HL-60/S4 (cell line): Measurements from ENCODE around the gene ATP6V1C2.

Experiments used
- in situ Hi-C: fragments of 300-500 bp; cut with MboI; formaldehyde crosslinking; loops from 2 replicates; pipeline ENCODE4 v1.14.3; 2022; ENCODE audit warnings: low sequenced_read_pairs

Gene ATP6V1C2, protein sequence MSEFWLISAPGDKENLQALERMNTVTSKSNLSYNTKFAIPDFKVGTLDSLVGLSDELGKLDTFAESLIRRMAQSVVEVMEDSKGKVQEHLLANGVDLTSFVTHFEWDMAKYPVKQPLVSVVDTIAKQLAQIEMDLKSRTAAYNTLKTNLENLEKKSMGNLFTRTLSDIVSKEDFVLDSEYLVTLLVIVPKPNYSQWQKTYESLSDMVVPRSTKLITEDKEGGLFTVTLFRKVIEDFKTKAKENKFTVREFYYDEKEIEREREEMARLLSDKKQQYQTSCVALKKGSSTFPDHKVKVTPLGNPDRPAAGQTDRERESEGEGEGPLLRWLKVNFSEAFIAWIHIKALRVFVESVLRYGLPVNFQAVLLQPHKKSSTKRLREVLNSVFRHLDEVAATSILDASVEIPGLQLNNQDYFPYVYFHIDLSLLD

GRCh38 chr2:10721396-10722251, at the start of gene ATP6V1C2:
Gene ATP6V1C2, plus strand, starts transcription at chr2:10721630. Its CDS starts 1,220 bp downstream, at chr2:10722850.
- in situ Hi-C loops = no loop called here

DNA sequence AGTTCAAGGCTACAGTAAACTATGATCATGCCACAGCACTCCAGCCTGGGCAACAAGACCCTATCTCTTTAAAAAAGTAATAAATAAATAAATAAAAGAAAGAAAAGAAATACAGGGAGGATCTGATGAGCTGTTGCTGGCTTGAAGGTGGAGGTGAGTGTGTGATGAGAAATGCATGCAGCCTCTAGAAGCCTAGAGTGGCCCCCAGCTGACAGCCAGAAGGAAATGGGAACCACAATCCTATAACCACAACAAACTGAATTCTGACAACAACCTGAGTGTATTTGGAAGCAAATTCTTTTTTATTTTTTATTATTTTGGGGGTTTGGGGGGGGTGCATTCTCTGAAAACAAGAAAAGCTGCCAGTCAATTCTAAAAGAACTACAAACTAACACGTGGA, 46.3 kb upstream of the ATP6V1C2 start:
- in situ Hi-C loops = no loop called here

GRCh38 chr2:10678225-10678624, 43.2 kb upstream of the ATP6V1C2 start:
- in situ Hi-C loops = no loop called here

DNA sequence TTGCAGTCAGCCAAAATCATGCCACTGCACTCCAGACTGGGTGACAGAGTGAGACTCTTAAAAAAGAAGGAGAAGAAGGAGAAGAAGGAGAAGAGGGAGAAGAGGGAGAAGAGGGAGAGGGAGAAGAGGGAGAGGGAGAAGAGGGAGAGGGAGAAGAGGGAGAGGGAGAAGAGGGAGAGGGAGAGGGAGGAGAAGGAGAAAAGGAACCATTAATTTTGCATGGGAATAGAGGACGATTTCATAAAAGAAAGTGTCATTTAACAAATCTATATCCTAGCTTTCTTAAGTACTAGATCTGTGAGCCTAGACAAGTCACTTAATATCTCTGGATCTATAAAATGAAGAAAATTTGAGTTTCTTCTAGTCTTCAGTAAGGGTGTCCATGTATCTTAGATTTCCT, 41.2 kb upstream of the ATP6V1C2 start:
- in situ Hi-C loops = no loop called here

DNA sequence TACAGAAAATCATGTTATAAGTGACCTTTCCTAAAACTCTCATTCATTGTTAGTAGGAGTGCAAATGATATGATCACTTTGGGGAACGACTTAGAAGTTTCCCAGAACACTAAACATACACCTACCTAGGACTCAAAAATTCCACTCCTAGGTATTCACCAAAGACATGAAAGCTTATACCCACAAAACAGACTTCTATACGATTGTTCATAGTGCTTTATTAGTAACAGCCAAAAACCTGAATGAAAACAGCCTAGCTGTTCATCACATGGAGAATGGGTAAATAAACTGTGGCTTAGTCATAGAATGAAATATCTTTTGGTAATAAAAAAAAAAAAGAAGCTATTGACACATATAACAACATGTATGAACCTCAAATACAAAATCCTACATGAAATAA, 40.5 kb upstream of the ATP6V1C2 start:
- in situ Hi-C loops = no loop called here

- in situ Hi-C loops = no loop called here
These were observed 35.2 kb upstream of the ATP6V1C2 start for GRCh38 chr2:10686176-10686730.

GRCh38 chr2:10688921-10689807, 32.3 kb upstream of the ATP6V1C2 start:
- in situ Hi-C loops = no loop called here

DNA sequence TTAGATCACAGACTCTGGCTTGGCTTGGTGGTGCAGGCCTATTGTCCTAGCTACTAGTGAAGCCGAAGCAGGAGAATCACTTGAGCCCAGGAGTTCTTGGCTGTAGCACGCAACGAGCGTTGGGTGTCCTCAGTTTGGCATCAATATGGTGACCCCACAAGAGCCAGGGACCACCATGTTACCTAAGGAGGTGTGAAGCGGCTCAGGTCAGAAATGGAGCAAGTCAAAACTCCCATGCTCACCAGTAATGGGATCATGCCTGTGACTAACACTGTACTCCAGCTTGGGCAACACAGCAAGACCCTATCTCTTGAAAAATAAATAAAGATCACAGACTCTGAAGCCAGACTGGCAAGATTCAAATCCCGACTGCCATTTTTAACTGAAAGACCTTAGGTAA, 29.9 kb upstream of the ATP6V1C2 start:
- in situ Hi-C loops = no loop called here

GRCh38 chr2:10700078-10700803, 21.2 kb upstream of the ATP6V1C2 start:
- in situ Hi-C loops = no loop called here

DNA sequence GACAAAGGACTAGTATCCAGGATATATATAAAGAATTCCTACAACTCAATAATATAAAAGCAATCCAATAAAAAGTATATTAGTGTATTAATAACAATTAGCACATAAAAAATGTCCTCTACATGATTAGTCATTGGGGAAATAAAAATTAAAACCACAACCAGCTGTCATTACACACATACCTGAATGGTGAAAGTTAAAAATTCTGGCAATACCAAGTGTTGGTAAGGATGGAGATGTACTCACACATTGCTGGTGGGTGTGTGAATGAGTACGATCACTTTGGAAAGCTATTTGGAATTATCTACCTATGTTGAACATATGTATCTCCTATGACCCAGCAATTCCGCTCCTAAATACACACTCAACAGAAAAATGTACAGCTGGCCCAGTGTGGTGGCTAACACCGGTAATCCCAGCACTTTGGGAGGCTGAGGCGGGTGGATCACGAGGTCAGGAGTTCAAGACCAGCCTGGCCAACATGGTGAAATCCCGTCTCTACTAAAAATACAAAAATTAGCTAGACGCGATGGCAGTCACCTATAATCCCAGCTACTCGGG, 17.3 kb upstream of the ATP6V1C2 start:
- in situ Hi-C loops = no loop called here

GRCh38 chr2:10706033-10706432, 15.4 kb upstream of the ATP6V1C2 start:
- in situ Hi-C loops = no loop called here

GRCh38 chr2:10707831-10708230, 13.6 kb upstream of the ATP6V1C2 start:
- in situ Hi-C loops = no loop called here

DNA sequence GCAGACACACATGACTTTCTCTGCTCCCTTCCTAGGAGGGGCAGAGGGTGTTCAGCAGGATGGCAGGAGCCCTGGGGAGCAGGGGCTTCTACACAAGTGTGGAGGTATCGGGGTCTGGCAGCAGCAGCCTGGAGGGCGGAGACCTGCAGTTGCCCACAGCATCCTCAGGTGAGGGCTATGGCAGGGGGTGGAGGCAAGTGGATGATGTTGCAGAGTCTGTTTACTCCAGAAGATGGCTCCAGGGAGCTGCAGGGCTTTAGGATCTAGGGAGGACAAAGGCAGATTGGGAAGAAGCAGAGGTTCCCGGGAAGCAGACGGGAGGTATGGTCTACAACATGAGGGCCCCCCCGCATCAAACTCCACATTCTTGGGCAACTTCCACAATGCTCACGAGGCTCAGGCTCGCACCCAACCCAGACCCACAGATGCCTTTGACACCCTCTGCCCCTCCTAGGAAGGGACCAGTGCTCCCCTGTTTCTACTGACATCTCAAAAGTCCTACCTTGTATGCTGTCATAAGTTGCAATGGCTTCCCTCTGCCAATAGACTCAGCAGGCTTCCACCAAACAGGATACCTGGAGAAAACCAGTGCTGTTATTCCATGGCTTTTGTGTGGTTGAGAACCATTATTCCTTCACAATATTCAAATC, 12.0 kb upstream of the ATP6V1C2 start:
- in situ Hi-C loops = no loop called here

GRCh38 chr2:10712185-10712809, 9.1 kb upstream of the ATP6V1C2 start:
- in situ Hi-C loops = no loop called here

DNA sequence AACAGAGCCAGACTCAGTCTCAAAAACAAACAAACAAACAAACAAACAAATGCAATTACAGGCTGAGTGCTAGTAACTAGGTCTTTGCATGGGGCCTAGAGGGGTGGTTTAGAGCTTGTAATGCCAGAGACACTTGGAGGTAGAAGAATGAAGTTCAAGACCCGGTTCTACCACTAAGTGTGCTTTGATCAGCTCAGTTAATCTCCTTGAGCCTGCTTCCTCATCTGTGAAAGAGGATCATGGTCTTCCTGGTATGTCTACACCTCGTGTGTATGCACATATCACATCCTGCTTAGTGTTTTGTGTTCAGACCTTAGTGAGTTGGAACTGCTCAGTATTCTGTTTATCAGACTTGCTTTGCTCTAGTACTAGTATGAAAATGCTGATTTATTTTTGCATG, 4.8 kb upstream of the ATP6V1C2 start:
- in situ Hi-C loops = no loop called here

DNA sequence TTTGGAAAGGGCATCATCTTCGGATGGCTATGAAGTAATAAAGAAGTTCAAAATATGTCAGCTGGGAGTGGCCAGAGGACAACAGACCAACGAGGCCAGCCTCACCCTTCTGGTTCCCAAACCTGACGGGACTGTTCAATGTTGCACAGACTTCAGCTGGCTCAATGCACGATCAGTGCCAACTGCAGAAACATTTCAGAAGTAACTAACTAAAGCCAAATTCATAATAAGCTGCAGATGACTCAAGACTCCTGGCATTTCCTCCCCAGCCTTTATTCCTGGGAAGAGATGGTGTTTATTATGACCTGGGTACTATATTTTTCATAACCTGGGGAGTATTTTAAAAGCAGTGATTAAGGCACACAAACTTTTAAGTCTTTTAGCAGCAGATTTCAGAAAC, 3.8 kb upstream of the ATP6V1C2 start:
- in situ Hi-C loops = no loop called here

- in situ Hi-C loops = no loop called here
These were observed 1.1 kb upstream of the ATP6V1C2 start for GRCh38 chr2:10720306-10720705.

GRCh38 chr2:10720947-10721395, 459 bp upstream of the ATP6V1C2 start:
- in situ Hi-C loops = no loop called here
